ENCODE results near the gene DNMBP. TPM values are rescaled to one million over a fixed set of nuclear protein-coding genes. Genes with fewer than 3 reads are reported as not detected.

Gene DNMBP, protein sequence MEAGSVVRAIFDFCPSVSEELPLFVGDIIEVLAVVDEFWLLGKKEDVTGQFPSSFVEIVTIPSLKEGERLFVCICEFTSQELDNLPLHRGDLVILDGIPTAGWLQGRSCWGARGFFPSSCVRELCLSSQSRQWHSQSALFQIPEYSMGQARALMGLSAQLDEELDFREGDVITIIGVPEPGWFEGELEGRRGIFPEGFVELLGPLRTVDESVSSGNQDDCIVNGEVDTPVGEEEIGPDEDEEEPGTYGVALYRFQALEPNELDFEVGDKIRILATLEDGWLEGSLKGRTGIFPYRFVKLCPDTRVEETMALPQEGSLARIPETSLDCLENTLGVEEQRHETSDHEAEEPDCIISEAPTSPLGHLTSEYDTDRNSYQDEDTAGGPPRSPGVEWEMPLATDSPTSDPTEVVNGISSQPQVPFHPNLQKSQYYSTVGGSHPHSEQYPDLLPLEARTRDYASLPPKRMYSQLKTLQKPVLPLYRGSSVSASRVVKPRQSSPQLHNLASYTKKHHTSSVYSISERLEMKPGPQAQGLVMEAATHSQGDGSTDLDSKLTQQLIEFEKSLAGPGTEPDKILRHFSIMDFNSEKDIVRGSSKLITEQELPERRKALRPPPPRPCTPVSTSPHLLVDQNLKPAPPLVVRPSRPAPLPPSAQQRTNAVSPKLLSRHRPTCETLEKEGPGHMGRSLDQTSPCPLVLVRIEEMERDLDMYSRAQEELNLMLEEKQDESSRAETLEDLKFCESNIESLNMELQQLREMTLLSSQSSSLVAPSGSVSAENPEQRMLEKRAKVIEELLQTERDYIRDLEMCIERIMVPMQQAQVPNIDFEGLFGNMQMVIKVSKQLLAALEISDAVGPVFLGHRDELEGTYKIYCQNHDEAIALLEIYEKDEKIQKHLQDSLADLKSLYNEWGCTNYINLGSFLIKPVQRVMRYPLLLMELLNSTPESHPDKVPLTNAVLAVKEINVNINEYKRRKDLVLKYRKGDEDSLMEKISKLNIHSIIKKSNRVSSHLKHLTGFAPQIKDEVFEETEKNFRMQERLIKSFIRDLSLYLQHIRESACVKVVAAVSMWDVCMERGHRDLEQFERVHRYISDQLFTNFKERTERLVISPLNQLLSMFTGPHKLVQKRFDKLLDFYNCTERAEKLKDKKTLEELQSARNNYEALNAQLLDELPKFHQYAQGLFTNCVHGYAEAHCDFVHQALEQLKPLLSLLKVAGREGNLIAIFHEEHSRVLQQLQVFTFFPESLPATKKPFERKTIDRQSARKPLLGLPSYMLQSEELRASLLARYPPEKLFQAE (N-terminal part only)
- 10 to 100 TPM; 17.9 to 34.2 TPM for total RNA-seq

DNA sequence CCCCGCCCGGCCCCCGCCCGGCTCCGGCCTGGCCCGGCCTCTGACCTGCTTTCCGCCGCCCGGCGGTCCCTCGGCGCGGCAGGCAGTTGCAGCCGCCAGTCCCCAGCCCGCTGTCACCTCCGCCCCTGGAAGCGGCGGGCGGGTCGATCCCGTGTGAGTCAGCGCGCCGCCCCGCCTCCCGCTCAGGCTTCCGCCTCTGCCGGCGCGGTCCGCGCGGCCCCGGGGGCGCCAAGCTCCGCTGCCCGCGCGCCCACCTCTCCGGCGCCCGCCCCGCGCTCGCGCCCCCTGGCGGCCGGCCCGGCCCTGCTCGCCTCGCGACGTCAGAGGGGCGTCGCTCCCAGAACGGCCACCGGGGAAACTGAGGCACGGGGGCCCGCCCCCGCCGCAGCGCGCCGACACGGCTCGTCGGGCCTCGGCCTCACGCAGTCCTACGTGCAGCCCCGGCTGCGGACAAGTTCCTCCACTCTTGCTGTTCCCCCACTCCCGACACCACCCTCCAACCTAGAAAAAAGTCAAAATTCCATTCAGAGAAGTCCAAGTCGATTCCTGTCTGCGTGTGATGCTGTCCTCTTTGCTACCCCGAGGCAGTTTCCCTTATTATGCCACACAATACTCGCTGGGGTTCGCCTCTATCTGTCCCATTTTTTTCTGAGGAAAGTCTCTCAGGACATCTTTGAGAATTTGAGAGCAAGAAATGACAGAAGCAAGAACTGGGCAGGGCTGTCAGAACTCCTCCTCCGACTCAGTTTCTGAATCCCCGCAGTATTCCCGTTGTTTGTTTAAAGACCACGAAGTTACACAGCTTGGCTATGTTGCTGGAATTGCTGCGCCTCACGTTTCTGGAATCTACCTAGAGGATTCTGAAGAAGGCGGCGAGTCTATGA, at the start of gene DNMBP:
DNMBP (minus strand) TSS at position 155 of the 884 bp plus-strand sequence. CDS start 37,823 bp downstream, outside the sequence.
- Histone ChIP-seq H3K36me3 (no peaks in the 10 kb centered on the region), H3K27me3 (replicated peaks; ENCODE audit: insufficient read depth) (no peaks in the 10 kb centered on the region), H3K9me3 (no peaks in the 10 kb centered on the region), H3K4me1 (ENCODE audit: control insufficient read depth in 1 of 2, low read depth in 2 of 2) (peaks cover 13 to 29% of the 10 kb centered on the region in 2 donors), H3K4me3 (peak within 1 kb of the TSS; percentile 91), H3K27ac (peak within 1 kb of the TSS; percentile 55 to 64)
- ATAC-seq (ENCODE audit: insufficient number of reproducible peaks, low FRiP score, low read depth), result peak; percentile 86
- DNase-seq (ENCODE audit: low spot score), result peak; percentile 21
- TF ChIP-seq, protein P1, sequence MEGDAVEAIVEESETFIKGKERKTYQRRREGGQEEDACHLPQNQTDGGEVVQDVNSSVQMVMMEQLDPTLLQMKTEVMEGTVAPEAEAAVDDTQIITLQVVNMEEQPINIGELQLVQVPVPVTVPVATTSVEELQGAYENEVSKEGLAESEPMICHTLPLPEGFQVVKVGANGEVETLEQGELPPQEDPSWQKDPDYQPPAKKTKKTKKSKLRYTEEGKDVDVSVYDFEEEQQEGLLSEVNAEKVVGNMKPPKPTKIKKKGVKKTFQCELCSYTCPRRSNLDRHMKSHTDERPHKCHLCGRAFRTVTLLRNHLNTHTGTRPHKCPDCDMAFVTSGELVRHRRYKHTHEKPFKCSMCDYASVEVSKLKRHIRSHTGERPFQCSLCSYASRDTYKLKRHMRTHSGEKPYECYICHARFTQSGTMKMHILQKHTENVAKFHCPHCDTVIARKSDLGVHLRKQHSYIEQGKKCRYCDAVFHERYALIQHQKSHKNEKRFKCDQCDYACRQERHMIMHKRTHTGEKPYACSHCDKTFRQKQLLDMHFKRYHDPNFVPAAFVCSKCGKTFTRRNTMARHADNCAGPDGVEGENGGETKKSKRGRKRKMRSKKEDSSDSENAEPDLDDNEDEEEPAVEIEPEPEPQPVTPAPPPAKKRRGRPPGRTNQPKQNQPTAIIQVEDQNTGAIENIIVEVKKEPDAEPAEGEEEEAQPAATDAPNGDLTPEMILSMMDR (IDR thresholded peaks at IDR 0.05), result peak; percentile 52

DNA sequence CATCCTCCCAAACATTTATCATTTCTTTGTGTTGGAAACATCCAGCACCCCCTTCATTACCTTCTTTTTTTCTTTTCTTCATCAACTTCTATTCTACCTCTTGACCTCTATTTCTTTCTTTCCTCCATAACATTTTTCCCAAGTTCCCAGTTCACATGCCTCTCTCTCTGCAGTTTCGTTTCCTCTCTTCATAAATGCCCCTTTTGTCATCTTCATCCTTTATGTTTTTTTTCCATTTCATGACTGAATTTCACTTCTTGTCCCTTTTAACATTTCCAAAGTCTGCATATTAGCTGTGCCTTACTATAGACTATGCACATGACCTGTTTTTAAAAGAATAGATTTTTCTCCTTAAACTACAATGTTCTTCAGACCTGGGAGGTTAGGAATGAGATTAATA, 48.2 kb upstream of the DNMBP start:
- no peak for DNase-seq (ENCODE audit: low spot score)
- Histone ChIP-seq H3K27ac (no peak overlapping the region), H3K9me3 (no peaks in the 10 kb centered on the region), H3K4me3 (no peak overlapping the region), H3K27me3 (replicated peaks; ENCODE audit: insufficient read depth) (no peaks in the 10 kb centered on the region), H3K36me3 (no peaks in the 10 kb centered on the region), H3K4me1 (ENCODE audit: control insufficient read depth in 1 of 2, low read depth in 2 of 2) (no peaks in the 10 kb centered on the region)
- no peak for ATAC-seq (ENCODE audit: insufficient number of reproducible peaks, low FRiP score, low read depth)
- TF ChIP-seq, protein P1 (IDR thresholded peaks at IDR 0.05), result no peak

DNA sequence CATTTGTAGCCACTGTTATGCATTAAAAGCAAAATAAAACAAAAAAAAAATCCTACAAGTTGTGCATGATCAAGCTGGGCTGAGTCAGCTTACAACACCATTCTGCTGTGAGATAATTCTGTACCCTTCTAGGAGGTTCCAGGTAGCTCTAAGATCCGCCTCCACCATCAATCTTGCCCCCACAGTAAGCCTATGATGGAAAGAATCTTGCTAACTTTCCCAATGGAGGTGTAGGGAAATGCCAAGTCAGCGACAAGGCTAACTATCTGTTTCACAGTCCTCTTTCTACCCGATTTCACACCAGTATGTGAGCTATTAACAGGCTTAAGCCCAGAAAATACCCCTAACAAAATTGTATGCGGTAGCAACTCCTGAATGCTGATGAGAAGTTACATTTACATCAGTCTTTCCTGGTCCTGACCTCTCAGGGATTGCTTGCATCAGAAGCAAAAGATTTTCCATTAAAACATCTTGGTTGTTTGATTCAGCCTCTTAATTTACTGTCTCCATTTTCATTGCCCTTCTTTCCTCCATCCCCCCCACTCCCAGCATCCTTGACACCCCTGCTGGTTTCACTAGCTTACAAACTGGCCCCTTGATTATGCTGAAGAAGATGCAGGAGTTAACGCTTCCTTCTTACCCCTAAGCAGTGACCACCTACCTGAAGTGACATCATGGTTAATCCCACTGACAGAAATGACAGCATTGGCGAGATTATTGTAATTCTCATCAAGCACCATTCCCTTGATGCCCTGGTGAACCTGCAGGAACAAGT, 44.1 kb upstream of the DNMBP start:
- H3K36me3 ChIP-seq, result no peaks in the 10 kb centered on the region
- no peaks in the 10 kb centered on the region for H3K27me3 ChIP-seq (replicated peaks; ENCODE audit: insufficient read depth)
- no peaks in the 10 kb centered on the region for H3K4me1 ChIP-seq (ENCODE audit: control insufficient read depth in 1 of 2, low read depth in 2 of 2)
- ATAC-seq (ENCODE audit: insufficient number of reproducible peaks, low FRiP score, low read depth) (no peak), DNase-seq (ENCODE audit: low spot score) (no peak)
- TF ChIP-seq, protein P1 (IDR thresholded peaks at IDR 0.05), result no peak
- H3K9me3 ChIP-seq, result no peaks in the 10 kb centered on the region
- H3K4me3 ChIP-seq, result no peak overlapping the region
- H3K27ac ChIP-seq, result no peak overlapping the region

DNA sequence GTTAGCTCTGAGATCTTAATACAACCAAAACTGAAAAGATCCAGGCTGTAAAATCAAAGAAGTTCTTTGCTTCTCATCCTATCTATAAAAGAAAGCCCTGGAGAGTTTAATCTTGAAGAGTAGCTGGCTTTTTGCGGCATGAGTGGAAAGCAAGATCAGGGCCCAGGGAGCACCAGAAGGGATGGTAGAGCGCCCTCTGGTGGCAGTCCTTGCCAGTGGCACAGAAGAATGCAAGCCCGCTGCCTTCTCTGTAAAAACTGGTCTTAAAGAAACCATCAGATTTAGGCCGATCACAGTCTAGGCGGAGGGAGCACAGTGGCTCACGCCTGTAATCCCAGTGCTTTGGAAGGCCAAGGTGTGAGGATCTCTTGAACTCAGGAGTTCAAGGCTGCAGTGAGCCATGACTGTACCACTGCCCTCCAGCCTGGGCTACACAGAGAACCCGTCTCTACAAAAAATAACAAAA, 36.3 kb upstream of the DNMBP start:
- Histone ChIP-seq H3K4me3 (no peak overlapping the region), H3K4me1 (ENCODE audit: control insufficient read depth in 1 of 2, low read depth in 2 of 2) (no peaks in the 10 kb centered on the region), H3K27ac (no peak overlapping the region), H3K9me3 (no peaks in the 10 kb centered on the region), H3K36me3 (no peaks in the 10 kb centered on the region), H3K27me3 (replicated peaks; ENCODE audit: insufficient read depth) (no peaks in the 10 kb centered on the region)
- TF ChIP-seq, protein P1 (IDR thresholded peaks at IDR 0.05), result peak; percentile 93
- ATAC-seq (ENCODE audit: insufficient number of reproducible peaks, low FRiP score, low read depth) (peak; percentile 55), DNase-seq (ENCODE audit: low spot score) (peak; percentile 45)
